H9 (cell line): ENCODE results near the gene FAM219B. TPM values are rescaled to one million over a fixed set of nuclear protein-coding genes. Genes with fewer than 3 reads are reported as not detected.

Experiments used
- DNase-seq: peaks from one replicate; pipeline ENCODE4 v3.0.0-alpha.2; 2017
- H2AFZ ChIP-seq: one replicate; pipeline ENCODE4 v1.6.1; 2013; ENCODE audit warnings: mild to moderate bottlenecking, low read length, control low read depth, moderate library complexity
- H2AK5ac ChIP-seq: 2 replicates; pipeline ENCODE4 v1.6.1; 2013; ENCODE audit warnings: low read length, control low read depth, mixed read lengths; ENCODE audit not compliant: insufficient read length
- H2BK120ac ChIP-seq: one replicate; pipeline ENCODE4 v1.6.1; 2013; ENCODE audit warnings: low read depth, mild to moderate bottlenecking, low read length, control low read depth, inconsistent platforms; ENCODE audit not compliant: poor library complexity, severe bottlenecking
- H2BK12ac ChIP-seq: 2 replicates; pipeline ENCODE4 v1.6.1; 2013; ENCODE audit warnings: low read length, control low read depth, mixed read lengths, low read depth; ENCODE audit not compliant: insufficient read length
- H2BK15ac ChIP-seq: 2 replicates; pipeline ENCODE4 v1.6.1; 2013; ENCODE audit warnings: low read depth, low read length, control low read depth
- H2BK20ac ChIP-seq: one replicate; pipeline ENCODE4 v1.6.1; 2013; ENCODE audit warnings: low read depth, mild to moderate bottlenecking, low read length, control low read depth, inconsistent platforms; ENCODE audit not compliant: poor library complexity, severe bottlenecking
- H2BK5ac ChIP-seq: 2 replicates; pipeline ENCODE4 v1.6.1; 2013; ENCODE audit warnings: low read length, control low read depth, mixed read lengths; ENCODE audit not compliant: insufficient read length
- H3K14ac ChIP-seq: 2 replicates; pipeline ENCODE4 v1.6.1; 2013; ENCODE audit warnings: low read length, control low read depth; ENCODE audit not compliant: insufficient read depth
- H3K18ac ChIP-seq: 2 replicates; pipeline ENCODE4 v1.6.1; 2013; ENCODE audit warnings: low read depth, mild to moderate bottlenecking, mixed read lengths, low read length, control low read depth; ENCODE audit not compliant: insufficient read length
- H3K23ac ChIP-seq: 2 replicates; pipeline ENCODE4 v1.6.1; 2013; ENCODE audit warnings: low read length, control low read depth, mixed read lengths, low read depth; ENCODE audit not compliant: insufficient read length
- H3K23me2 ChIP-seq: 2 replicates; pipeline ENCODE4 v1.6.1; 2013; ENCODE audit warnings: low read depth, mild to moderate bottlenecking, mixed read lengths, low read length, control low read depth; ENCODE audit not compliant: insufficient read length, poor library complexity, severe bottlenecking
- H3K27ac ChIP-seq: 2 replicates; pipeline ENCODE4 v1.5.1; 2013; ENCODE audit warnings: low read length, control low read depth, mixed read lengths, low read depth; ENCODE audit not compliant: insufficient read length
- H3K27me3 ChIP-seq: 2 replicates; pipeline ENCODE4 v1.6.1; 2013; ENCODE audit warnings: low read length, control low read depth, inconsistent platforms; ENCODE audit not compliant: insufficient read depth
- H3K4ac ChIP-seq: 2 replicates; pipeline ENCODE4 v1.6.1; 2013; ENCODE audit warnings: low read depth, mild to moderate bottlenecking, control low read depth, inconsistent platforms, low read length, moderate library complexity
- H3K4me1 ChIP-seq: 2 replicates; pipeline ENCODE4 v1.6.1; 2013; ENCODE audit warnings: low read length, control low read depth, inconsistent platforms; ENCODE audit not compliant: insufficient read depth
- H3K4me2 ChIP-seq: 2 replicates; pipeline ENCODE4 v1.6.1; 2013; ENCODE audit warnings: low read length, control low read depth, mixed read lengths; ENCODE audit not compliant: insufficient read length, insufficient read depth
- H3K56ac ChIP-seq: 2 replicates; pipeline ENCODE4 v1.6.1; 2013; ENCODE audit warnings: low read depth, mild to moderate bottlenecking, mixed read lengths, low read length, control low read depth; ENCODE audit not compliant: insufficient read length
- H3K79me1 ChIP-seq: 2 replicates; pipeline ENCODE4 v1.6.1; 2013; ENCODE audit warnings: low read depth, mild to moderate bottlenecking, moderate library complexity, low read length, control low read depth, inconsistent platforms; ENCODE audit not compliant: insufficient read depth, poor library complexity, severe bottlenecking
- H3K79me2 ChIP-seq: 2 replicates; pipeline ENCODE4 v1.6.1; 2013; ENCODE audit warnings: low read length, control low read depth, inconsistent platforms; ENCODE audit not compliant: insufficient read depth
- H3K9ac ChIP-seq: 2 replicates; pipeline ENCODE4 v1.6.1; 2013; ENCODE audit warnings: low read length, control low read depth, mixed read lengths; ENCODE audit not compliant: insufficient read length; ENCODE audit errors: extremely low read depth
- H3K9me3 ChIP-seq: one replicate; pipeline ENCODE4 v1.6.1; 2013; ENCODE audit warnings: low read depth, low read length, inconsistent platforms; ENCODE audit not compliant: control insufficient read depth
- H3T11ph ChIP-seq: one replicate; pipeline ENCODE4 v1.6.1; 2013; ENCODE audit warnings: mild to moderate bottlenecking, low read length, control low read depth, inconsistent platforms
- H4K20me1 ChIP-seq: one replicate; pipeline ENCODE4 v1.6.1; 2013; ENCODE audit not compliant: control insufficient read depth, insufficient read length, insufficient read depth
- H4K5ac ChIP-seq: 2 replicates; pipeline ENCODE4 v1.6.1; 2013; ENCODE audit warnings: low read depth, mild to moderate bottlenecking, mixed read lengths, low read length, control low read depth; ENCODE audit not compliant: insufficient read length
- H4K8ac ChIP-seq: replicated peaks from 2 replicates; pipeline ENCODE4 v1.6.1; 2013; ENCODE audit warnings: low read length, control low read depth, mixed read lengths, low read depth; ENCODE audit not compliant: insufficient read length
- H4K91ac ChIP-seq: 2 replicates; pipeline ENCODE4 v1.6.1; 2013; ENCODE audit warnings: low read depth, mild to moderate bottlenecking, moderate library complexity, mixed read lengths, low read length, control low read depth; ENCODE audit not compliant: insufficient read length
- H3K27ac Mint-ChIP-seq, 3 experiments: 2 replicates in 2 of 3; 3 replicates in 1 of 3; pipeline ENCODE4 v1.8.0; 2020 to 2021; ENCODE audit warnings: mixed read lengths in 3 of 3, mild to moderate bottlenecking in 1 of 3, moderate library complexity in 1 of 3
- H3K27me3 Mint-ChIP-seq: 2 replicates; pipeline ENCODE4 v1.8.0; 2021; ENCODE audit warnings: low read depth, mild to moderate bottlenecking, moderate library complexity, mixed read lengths
- H3K36me3 Mint-ChIP-seq, 3 experiments: 2 replicates in 2 of 3; 3 replicates in 1 of 3; pipeline ENCODE4 v1.8.0; 2020 to 2021; ENCODE audit warnings: low read depth in 3 of 3, mixed read lengths in 3 of 3; ENCODE audit not compliant: insufficient read depth in 1 of 3
- H3K4me1 Mint-ChIP-seq, 2 experiments: 2 replicates each; pipeline ENCODE4 v1.8.0; 2020; ENCODE audit warnings: mixed read lengths in 2 of 2
- H3K4me3 Mint-ChIP-seq, 2 experiments: 2 replicates in 1 of 2; 3 replicates in 1 of 2; pipeline ENCODE4 v1.8.0; 2020 to 2021; ENCODE audit warnings: mild to moderate bottlenecking in 2 of 2, mixed read lengths in 2 of 2, moderate library complexity in 1 of 2
- H3K9me3 Mint-ChIP-seq, 2 experiments: 2 replicates in 1 of 2; 3 replicates in 1 of 2; pipeline ENCODE4 v1.8.0; 2020; ENCODE audit warnings: mild to moderate bottlenecking in 2 of 2, mixed read lengths in 2 of 2, moderate library complexity in 1 of 2
- CTCF ChIP-seq: fragments of 200-600 bp; sonication (generic); conservative IDR thresholded peaks from 3 replicates; pipeline ENCODE4 v1.8.0; 2021; ENCODE audit warnings: antibody characterized with exemption, mild to moderate bottlenecking
- WGBS: extraction: QIAGEN DNeasy Blood & Tissue Kit; methylation state at CpG from one replicate; pipeline ENCODE4 v1.1.7; 2013; ENCODE audit warnings: missing lambda C conversion rate, low lambda C conversion rate, mixed read lengths; ENCODE audit not compliant: insufficient read length; ENCODE audit errors: extremely low coverage; 5-methylcytosine and 5-hydroxymethylcytosine counted together
- total RNA-seq: library from RNA; stranded (reverse); gene quantifications from 2 replicates; pipeline ENCODE4 v1.2.1, GENCODE V29; 2021

Gene FAM219B
- total RNA-seq, 1 experiment from 2014 or later, result 60.3 TPM

- Histone ChIP-seq H2AK5ac (no peak overlapping the region), H3K4ac (no peak overlapping the region), H3K23ac (no peak overlapping the region), H2BK120ac (no peak overlapping the region), H3K79me2 (no peaks in the 10 kb centered on the region), H4K5ac (no peak overlapping the region), H3K4me1 (no peaks in the 10 kb centered on the region), H2BK12ac (no peak overlapping the region), H3K56ac (no peak overlapping the region), H3K18ac (no peak overlapping the region), H2BK5ac (no peak overlapping the region), H2AFZ (peak overlapping the region; percentile 83), H3K9me3 (no peaks in the 10 kb centered on the region), H4K8ac (no peak overlapping the region), H3K79me1 (no peaks in the 10 kb centered on the region), H3K23me2 (peaks cover 11% of the 10 kb centered on the region), H3T11ph (no peak overlapping the region), H3K27me3 (no peaks in the 10 kb centered on the region), H3K9ac (peak overlapping the region; percentile 24), H3K14ac (no peak overlapping the region), H2BK15ac (no peak overlapping the region), H3K27ac (no peak overlapping the region), H2BK20ac (no peak overlapping the region), H4K91ac (no peak overlapping the region), H3K4me2 (peak overlapping the region; percentile 69), H4K20me1 (no peaks in the 10 kb centered on the region)
- Mint-ChIP-seq H3K4me3 (peak overlapping the region; percentile 86 to 90), H3K4me1 (peaks cover 22 to 29% of the 10 kb centered on the region in 2 experiments), H3K27me3 (peaks cover 3% of the 10 kb centered on the region; the same call in 1 of the 2 replicates), H3K36me3 (peaks cover 15 to 30% (median 24%) of the 10 kb centered on the region in 3 experiments; a peak in 6 of 7 replicates), H3K9me3 (no peaks in the 10 kb centered on the region; a peak in 1 of 5 replicates), H3K27ac (peak overlapping the region in 2 of 3 experiments; percentile 26 to 94; a peak in 1 of 7 replicates)
- peak; percentile 59 for DNase-seq
- no CpG with 5 or more reads among the region's 8 CpGs for WGBS
- no peak for TF ChIP-seq CTCF
Measured at GRCh38 chr15:74889390-74889882, 17.2 kb downstream of the FAM219B start.
